ENCODE data around the gene PCBP1.
"Not testable (repeated sequence)": the region's sequence is repeated elsewhere in the genome, so short reads cannot be mapped to it uniquely, and the experiment has no call there.

The PCBP1 gene

DNA sequence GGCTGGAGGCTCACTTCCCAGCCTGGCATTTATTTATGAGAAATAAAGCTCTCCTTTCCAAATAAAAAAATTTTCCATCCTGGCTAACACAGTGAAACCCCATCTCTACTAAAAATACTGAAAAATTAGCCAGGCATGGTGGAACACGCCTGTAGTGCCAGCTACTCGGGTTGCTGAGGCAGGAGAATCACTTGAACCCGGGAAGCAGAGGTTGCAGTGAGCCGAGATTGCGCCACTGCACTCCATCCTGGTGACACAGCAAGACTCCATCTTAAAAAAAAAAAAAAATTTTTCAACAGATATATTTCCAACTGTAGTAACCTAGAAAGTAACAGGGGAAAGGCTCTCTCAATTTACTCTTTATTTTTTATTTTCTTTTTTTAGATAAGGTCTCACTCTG lies 6.1 kb upstream of the PCBP1 start:
- DNase-seq (ENCODE audit: low read depth in 2 of 2) = no peak

DNA sequence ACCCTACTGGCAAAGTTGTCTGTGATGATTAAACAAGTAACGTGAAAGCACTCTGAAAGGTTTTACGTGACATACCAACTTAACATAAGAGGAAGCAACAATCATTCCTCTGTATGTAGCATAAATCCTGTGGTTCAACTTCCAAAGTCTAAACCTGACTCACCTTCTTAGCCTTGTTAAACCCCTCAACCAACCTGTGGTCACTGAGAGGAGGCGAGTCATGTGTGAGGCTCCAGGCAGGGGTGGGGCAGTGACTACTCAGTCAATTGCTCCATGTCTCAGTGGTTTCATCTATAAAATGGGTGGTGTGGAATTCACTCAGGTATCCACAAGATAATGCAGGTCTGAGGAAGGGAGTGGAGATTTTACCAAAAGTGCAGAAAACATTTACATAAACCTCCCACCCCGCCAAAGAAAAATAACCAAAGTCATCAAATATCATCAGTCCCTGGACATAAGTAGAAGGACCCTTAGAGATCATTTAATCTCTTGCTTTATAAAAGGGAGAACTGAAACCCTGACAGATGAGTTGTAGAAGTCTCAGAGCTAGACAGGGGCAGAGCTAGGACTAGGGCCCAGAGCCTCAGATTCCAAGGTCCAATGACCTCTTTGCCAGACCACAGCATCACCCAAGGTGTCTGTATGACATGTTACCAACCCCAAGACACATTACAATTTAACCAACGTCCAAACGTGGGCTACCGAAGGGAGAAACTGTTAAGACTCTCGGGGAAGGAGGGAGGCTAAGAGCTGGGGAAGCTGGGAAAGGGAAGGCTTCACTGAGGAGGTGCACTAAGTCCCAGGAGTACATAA lies 3.7 kb upstream of the PCBP1 start:
- peak; percentile 56 to 67 for DNase-seq (ENCODE audit: low read depth in 2 of 2)

DNA sequence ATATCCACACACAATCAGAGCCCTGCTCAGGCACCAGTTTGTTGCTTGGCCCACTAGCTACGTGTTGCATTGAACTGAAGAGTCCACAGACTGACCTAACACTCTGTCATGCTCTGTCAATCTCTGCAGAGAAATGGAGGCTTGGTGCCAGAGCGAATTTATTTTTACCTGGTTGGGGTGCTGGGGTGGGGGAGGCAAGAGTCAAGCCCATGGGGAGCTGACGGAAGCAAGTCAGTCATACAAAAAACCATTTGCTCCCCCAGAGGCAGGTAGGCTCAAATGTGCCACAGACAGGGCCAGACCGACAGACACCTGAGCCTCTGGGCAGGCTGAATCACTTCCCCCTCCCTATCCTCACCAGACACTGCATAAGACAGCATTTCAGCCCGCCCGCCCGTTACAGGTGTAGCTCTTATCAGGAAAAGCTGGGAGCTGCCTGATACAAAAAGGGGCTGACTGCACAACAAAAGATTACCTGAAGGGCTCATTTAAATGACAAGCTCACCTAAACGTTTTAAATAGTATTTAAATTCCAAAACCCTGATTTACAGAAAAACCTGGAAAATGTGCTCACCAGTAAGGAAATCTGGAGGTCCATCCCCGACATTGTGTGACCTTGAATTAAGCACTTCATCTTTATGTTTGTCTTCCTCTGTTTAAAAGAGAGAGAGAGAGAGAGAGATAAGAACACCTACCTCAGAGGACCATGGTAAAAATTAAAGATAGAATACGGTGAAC lies 2.1 kb upstream of the PCBP1 start:
- peak in 1 of 2 donors; percentile 34 for DNase-seq (ENCODE audit: low read depth in 2 of 2)

DNA sequence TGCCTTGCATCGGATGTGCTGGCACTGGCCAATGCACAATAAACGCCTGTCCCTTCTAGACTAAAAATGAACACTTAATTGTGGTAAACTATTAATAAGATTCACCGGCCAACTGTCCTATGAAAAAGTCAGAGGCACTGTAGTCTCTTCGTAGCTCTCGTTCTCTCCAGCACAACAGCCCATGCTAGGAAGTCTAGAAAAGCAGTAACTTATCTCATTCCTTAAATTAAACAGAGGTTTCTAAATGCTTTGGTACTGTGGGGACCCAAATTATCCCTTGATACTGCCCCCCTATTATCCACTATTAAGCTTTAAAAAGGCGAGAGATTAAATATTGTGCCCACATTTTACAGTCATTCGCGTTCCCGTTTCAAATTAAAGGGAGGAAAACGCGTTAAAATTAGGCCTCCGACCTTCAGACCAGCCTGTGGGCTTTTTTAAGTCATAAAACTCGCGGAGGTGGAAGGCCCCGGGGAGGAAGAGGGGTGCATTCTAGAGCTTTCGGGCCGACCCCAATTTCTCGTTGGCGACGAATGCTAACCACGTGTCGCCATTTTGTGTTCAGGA lies 1.5 kb upstream of the PCBP1 start:
- DNase-seq (ENCODE audit: low read depth in 2 of 2) = no peak

DNA sequence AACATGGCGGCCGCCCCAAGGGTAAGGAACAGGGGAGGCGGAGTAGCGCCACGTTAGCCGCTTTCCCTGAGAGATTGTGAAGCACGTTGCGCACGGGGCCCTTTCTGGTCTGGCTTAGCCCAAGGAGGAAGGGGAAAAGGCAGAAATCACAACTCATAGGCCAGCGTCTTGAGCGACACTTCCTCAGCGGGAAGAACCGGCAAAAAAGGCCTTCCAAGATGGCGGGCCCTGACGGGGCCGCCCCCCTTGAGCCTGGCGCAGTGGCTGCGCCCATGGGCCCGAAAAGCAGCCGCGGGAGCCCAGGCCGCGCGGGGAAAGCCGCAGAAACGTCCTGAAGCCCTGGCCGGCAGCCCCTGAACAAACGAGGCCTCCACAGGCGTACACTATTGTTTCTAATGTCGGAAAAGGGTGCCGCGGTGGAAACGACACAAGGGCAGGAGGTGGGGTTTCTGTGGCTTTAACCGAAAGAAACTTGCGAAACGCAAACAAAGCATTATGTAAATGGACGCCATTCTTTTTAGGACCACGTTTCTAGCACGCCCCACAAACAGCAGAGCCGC lies 919 bp upstream of the PCBP1 start:
- peak; percentile 42 to 59 for DNase-seq (ENCODE audit: low read depth in 2 of 2)

DNA sequence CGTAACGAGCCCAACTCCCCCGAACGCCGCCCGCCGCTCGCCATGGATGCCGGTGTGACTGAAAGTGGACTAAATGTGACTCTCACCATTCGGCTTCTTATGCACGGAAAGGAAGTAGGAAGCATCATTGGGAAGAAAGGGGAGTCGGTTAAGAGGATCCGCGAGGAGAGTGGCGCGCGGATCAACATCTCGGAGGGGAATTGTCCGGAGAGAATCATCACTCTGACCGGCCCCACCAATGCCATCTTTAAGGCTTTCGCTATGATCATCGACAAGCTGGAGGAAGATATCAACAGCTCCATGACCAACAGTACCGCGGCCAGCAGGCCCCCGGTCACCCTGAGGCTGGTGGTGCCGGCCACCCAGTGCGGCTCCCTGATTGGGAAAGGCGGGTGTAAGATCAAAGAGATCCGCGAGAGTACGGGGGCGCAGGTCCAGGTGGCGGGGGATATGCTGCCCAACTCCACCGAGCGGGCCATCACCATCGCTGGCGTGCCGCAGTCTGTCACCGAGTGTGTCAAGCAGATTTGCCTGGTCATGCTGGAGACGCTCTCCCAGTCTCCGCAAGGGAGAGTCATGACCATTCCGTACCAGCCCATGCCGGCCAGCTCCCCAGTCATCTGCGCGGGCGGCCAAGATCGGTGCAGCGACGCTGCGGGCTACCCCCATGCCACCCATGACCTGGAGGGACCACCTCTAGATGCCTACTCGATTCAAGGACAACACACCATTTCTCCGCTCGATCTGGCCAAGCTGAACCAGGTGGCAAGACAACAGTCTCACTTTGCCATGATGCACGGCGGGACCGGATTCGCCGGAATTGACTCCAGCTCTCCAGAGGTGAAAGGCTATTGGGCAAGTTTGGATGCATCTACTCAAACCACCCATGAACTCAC lies 673 bp downstream of the PCBP1 start:
- peak in 1 of 2 donors; percentile 34 for DNase-seq (ENCODE audit: low read depth in 2 of 2)

DNA sequence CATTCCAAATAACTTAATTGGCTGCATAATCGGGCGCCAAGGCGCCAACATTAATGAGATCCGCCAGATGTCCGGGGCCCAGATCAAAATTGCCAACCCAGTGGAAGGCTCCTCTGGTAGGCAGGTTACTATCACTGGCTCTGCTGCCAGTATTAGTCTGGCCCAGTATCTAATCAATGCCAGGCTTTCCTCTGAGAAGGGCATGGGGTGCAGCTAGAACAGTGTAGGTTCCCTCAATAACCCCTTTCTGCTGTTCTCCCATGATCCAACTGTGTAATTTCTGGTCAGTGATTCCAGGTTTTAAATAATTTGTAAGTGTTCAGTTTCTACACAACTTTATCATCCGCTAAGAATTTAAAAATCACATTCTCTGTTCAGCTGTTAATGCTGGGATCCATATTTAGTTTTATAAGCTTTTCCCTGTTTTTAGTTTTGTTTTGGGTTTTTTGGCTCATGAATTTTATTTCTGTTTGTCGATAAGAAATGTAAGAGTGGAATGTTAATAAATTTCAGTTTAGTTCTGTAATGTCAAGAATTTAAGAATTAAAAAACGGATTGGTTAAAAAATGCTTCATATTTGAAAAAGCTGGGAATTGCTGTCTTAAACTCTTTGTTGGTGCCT lies 1.4 kb downstream of the PCBP1 start:
- no peak for DNase-seq (ENCODE audit: low read depth in 2 of 2)

DNA sequence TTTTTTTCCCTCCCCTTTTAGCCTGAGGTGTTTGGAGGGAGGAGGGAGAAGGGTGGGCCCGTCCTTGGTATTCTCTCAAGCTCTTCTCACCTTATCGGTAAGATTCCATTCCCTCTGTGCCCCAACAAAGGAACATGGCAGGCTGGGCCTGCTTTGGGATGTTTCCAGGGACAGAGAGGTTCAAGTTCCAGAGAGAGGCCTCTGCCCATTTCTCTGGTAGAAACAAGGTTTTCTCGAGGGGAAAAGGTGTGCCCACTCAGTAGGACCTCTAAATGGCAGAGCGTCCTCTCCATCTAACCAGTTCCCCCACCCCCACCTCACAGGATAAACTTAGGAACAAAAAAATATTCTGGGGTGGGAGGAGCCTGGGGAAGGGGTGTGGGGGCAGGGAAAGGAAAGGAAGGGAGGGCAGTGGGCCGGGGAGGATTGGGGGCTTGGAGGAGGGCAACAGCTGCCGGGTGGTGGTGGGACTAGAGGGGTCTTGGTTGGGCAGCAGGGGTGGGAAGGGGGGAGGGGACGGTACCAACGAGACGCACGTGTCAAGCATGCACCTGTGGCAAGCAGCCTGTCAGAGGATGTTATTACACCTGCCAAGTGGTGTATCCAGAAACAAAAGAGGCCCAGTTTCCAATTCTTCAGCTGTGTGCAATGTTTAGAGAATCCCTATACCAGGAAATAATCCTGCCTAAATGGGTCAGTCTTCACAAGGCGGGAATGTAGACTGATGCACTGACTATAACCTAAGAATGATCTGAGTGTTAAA lies 2.1 kb downstream of the PCBP1 start:
- DNase-seq (ENCODE audit: low read depth in 2 of 2) = no peak

DNA sequence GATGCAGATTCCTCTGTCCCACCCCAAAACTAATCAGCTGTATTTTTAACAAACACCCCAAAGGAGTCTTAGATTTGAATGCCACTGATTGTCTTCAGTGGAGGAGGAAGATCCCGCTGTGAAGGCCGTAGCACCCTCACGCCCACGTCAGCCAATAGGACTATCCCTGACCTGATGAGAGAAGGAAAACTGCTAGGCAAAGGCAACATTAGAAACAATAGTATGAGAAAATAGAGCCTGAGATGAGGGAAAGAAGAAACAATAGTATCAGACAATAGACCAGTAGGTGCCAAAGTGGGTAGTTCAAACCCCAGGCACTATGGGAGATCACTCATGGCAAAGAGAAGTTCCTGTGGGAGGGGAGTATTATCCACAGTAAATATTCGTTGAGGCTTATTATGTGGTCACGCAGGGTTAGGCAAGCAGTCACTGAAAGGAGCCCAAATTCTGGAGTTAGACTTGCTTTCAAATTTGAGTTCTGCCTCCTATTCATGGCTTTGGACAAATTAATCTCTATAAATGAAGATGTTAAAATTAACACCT lies 2.8 kb downstream of the PCBP1 start:
- DNase-seq (ENCODE audit: low read depth in 2 of 2) = no peak

DNA sequence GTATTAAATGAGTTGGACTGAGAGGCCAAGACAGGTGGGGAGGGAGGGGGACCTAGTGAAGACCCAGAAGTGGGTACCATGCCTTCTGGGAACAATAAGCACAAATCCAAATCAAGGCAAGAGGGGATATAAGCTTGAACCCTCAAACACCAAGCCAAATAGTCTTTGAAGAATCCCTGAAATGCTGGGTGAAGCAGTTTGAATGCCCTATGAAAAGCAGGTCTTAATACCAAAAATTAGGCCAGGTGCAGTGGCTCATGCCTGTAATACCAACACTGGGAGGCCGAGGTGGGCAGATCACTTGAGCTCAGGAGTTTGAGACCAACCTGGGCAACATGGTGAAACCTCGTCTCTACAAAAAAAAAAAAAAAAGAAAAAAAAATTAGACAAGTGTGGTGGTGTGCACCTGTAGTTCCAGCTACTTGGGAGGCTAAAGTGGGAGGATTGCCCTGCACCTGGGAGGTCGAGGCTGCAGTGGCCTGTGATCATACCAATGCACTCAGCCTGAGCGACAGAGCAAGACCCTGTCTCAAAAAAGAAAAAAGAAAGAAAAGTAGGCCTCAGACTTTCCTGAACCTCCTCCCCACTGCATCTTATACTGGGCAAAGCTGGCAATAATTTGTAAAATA lies 3.5 kb downstream of the PCBP1 start:
- DNase-seq (ENCODE audit: low read depth in 2 of 2) = no peak

DNA sequence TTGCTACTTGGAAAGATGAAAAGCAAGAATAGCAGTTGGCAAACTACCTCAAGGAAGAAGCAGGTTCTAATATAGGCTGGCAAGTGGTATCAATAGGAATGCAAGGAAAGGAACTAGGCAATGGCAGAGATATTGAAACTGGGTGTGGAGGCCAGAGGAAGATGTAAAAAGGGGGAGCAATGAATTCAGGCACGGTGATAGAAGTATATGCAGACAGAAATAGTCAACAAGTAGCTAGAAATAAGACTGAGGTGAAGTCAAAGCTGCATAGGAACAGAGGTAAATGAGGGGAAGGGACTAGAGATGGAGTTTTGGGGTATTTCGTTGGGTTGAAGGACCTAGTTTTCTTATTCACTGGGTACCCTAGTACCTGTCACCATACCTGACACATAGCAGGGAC lies 4.1 kb downstream of the PCBP1 start:
- DNase-seq (ENCODE audit: low read depth in 2 of 2) = no peak

DNA sequence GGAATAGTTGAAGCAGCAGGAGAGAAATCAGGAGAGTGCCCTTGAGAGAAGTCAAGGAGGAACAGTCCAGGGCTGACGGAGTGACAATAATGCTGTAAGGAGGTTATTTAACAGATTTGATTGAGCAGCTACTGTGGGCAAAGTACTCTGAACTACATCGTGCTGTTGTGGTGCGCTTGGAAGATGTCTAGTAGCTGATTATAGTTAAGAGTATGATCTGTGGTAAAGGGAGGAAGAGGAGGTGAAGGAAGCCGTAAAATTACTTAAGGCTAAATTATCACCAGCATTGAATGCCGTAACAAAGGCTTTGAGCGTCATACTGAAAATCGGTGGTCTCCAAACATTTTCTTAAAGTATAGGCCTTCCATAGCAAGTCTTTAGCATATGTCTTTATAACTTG lies 4.5 kb downstream of the PCBP1 start:
- no peak for DNase-seq (ENCODE audit: low read depth in 2 of 2)

DNA sequence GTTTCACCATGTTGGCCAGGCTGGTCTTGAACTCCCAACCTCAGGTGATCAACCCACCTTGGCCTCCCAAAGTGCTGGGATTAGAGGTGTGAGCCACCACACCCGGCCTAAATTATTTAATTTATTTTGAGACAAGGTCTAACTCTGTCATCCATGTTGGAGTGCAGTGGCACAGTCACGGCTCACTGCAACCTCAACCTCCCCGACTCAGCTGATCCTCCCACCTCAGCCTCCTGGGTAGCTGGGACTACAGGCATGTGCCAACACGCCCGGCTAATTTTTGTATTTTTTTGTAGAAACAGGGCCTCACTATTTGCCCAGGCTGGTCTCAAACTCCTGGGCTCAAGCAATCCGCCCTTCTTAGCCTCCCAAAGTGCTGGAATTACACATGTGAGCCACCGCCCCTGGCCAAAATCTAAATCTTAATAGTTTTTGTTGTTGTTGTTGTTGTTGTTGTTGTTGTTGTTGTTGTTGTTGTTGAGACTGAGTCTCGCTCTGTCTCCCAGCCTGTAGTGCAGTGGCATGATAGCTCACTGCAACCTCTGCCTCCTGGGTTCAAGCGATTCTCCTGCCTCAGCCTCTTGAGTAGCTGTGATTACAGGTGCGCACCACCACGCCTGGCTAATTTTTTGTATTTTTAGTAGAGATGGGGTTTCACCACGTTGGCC lies 5.4 kb downstream of the PCBP1 start:
- DNase-seq (ENCODE audit: low read depth in 2 of 2) = not testable (repeated sequence)

DNA sequence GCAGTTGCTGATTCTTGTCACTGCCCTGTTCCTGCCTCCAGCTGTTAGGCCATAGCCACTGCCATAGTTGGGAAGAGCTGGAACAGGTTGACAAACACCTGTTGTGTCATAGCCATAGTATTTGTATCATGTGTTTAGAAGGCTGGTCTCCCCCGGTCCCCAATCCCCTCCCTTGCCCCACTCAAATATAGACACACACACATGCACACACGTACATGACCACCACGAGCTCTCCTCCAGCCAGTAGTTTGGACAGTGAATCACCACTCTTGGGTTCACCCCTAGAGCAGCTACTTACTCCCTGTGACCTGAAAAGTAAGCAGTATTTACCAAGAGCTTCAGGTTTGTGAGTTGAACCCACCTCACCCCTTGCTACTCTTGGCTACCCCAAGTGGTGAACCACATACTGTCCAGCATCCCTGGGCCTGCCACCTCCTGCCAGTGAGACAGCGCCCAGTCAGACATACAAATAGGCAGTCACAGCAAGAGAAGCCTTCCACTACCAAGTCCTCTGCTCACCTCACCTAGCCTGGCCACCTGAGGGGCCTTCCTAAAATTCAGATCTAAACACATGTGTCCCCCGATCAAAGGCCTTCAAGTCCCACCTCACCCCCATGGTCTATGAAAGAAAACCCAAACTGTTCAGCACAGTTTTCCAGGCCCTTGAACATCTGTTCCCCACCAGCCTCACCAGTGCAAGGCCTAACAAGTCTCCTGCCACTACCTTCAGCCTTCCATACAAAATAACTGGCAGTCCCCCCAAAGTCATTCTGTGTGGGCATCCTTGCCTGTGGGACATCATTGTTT lies 7.1 kb downstream of the PCBP1 start:
- no peak for DNase-seq (ENCODE audit: low read depth in 2 of 2)

DNA sequence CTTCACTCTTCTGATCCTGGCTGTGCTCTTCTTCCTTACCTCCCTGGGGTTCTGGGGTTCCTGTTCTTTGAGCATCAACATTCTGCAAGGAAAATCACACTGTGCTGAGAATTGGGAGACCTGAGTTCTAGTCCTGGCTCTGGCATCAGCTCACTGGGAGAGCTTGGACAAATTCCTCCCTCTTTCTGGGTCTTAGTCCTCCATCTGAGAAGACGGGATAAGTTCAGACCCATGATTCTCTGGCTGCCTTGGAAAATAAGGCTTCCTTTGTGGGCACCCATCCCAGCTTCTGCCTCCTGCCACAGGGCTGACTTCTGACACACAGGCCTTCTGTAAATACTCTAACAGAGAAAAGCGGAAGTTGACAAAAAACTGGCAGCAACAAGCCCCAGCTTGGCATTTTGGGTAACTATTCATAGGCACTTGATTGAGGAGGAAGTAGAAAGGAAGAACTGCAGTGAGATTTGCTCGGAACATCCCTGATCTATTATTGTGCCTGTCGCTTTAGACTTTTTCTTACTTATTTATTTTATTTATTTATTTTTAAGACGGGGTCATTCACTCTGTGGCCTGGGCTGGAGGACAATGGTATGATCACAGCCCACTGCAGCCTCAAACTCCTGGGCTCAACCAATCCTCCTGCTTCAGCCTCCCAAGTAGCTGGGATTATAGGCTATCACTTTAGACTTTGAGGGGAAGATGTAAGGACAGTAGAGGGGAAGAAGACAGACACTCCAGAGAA lies 7.9 kb downstream of the PCBP1 start:
- DNase-seq (ENCODE audit: low read depth in 2 of 2) = no peak

DNA sequence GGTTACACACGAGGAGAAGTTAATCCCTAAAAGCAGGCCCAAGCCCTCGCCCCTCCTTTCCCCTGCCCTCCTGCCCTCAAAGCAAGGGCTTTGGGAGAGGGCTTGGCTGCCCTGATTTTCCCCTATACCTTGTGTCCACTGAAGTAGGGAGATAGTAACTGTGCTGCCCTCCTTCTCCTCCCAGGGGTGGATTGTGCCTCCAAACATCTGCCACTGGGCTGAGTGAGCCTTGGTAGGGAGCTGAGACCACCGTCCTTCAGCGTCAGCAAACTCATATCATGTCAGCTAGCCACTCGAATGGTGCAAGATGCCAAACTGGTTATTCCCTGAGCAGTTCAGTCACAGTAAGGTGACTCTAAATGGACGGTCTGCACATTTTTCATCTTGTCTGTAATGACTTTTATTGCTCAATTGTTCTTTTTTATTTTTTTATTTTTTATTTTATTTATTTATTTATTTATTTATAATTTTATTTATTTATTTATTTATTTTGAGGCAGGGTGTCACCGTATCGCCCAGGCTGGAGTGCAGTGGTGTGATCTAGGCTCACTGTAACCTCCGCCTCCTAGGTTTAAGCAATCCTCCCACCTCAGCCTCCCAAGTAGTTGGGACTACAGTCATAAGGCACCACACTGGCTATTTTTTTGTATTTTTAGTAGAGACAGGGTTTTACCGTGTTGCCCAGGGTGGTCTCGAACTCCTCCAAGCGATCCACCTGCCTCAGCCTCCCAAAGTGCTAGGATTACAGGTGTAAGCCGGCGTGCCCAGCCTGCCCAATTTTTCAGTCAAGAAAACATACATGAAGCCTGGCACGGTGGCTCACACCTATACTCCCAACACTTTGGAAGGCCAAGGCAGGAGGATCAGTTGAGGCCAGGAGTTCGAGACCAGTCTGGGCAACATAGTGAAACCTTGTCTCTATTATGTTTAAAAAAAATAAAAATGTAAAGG lies 8.7 kb downstream of the PCBP1 start:
- DNase-seq (ENCODE audit: low read depth in 2 of 2) = no peak

All from stimulated activated CD8-positive, alpha-beta memory T cell treated with anti-CD3 and anti-CD28 coated beads, Interleukin-15, amount 100 ng/mL, for 48 hours (primary cell).